ENCODE data around the gene LCE7A.

The LCE7A gene

DNA sequence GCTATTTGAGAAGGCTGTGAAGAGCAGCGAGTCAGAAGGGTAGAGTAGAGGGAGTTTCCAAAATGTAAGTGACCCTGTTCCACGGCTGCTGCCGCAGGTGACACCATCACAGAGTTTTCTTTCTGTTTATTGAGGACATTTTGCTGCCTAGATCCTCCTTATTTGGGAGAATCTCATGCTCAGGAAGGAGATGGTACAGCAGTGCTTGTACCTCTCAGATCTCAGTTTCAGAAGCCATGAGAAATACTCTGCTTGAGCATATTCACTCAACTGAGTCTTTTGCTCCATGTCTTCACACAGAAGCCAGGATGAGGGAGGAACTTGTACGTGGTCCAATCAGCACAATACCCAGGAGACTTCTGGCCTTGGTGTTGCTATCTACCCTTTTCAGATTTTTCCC lies 1.6 kb downstream of the LCE7A start:
- Histone ChIP-seq H3K4me1 (ENCODE audit: control insufficient read depth, insufficient read depth, low read length) (no peaks in the 10 kb centered on the region), H3K9ac (ENCODE audit: low read depth, low read length) (no peak overlapping the region), H3K9me3 (replicated peaks; ENCODE audit: low read length) (no peaks in the 10 kb centered on the region), H3K27me3 (ENCODE audit: control insufficient read depth, insufficient read depth, low read length) (no peaks in the 10 kb centered on the region), H3K36me3 (ENCODE audit: insufficient read depth, low read length) (no peaks in the 10 kb centered on the region), H3K4me2 (ENCODE audit: low read length) (no peak overlapping the region), H3K4me3 (ENCODE audit: low read length) (no peak overlapping the region)

GRCh38 chr1:152864443-152864842 lies 4.6 kb downstream of the LCE7A start:
- no peaks in the 10 kb centered on the region for H3K9me3 ChIP-seq (replicated peaks; ENCODE audit: low read length)
- no peak overlapping the region for H3K4me3 ChIP-seq (ENCODE audit: low read length)
- H3K9ac ChIP-seq (ENCODE audit: low read depth, low read length) = no peak overlapping the region
- no peaks in the 10 kb centered on the region for H3K27me3 ChIP-seq (ENCODE audit: control insufficient read depth, insufficient read depth, low read length)
- no peak overlapping the region for H3K4me2 ChIP-seq (ENCODE audit: low read length)
- H3K36me3 ChIP-seq (ENCODE audit: insufficient read depth, low read length) = no peaks in the 10 kb centered on the region
- no peaks in the 10 kb centered on the region for H3K4me1 ChIP-seq (ENCODE audit: control insufficient read depth, insufficient read depth, low read length)

- no peaks in the 10 kb centered on the region for H3K9me3 ChIP-seq (replicated peaks; ENCODE audit: low read length)
- H3K4me2 ChIP-seq (ENCODE audit: low read length) = no peak overlapping the region
- H3K4me1 ChIP-seq (ENCODE audit: control insufficient read depth, insufficient read depth, low read length) = no peaks in the 10 kb centered on the region
- H3K27me3 ChIP-seq (ENCODE audit: control insufficient read depth, insufficient read depth, low read length) = no peaks in the 10 kb centered on the region
- no peaks in the 10 kb centered on the region for H3K36me3 ChIP-seq (ENCODE audit: insufficient read depth, low read length)
- no peak overlapping the region for H3K4me3 ChIP-seq (ENCODE audit: low read length)
- no peak overlapping the region for H3K9ac ChIP-seq (ENCODE audit: low read depth, low read length)
These were observed 6.5 kb downstream of the LCE7A start for GRCh38 chr1:152866321-152866720.

GRCh38 chr1:152869808-152870419 lies 10.1 kb downstream of the LCE7A start:
- H3K9me3 ChIP-seq (replicated peaks; ENCODE audit: low read length) = no peaks in the 10 kb centered on the region
- peaks cover 11% of the 10 kb centered on the region for H3K4me1 ChIP-seq (ENCODE audit: control insufficient read depth, insufficient read depth, low read length)
- H3K36me3 ChIP-seq (ENCODE audit: insufficient read depth, low read length) = no peaks in the 10 kb centered on the region
- H3K9ac ChIP-seq (ENCODE audit: low read depth, low read length) = no peak overlapping the region
- H3K4me3 ChIP-seq (ENCODE audit: low read length) = no peak overlapping the region
- no peak overlapping the region for H3K4me2 ChIP-seq (ENCODE audit: low read length)
- H3K27me3 ChIP-seq (ENCODE audit: control insufficient read depth, insufficient read depth, low read length) = no peaks in the 10 kb centered on the region

DNA sequence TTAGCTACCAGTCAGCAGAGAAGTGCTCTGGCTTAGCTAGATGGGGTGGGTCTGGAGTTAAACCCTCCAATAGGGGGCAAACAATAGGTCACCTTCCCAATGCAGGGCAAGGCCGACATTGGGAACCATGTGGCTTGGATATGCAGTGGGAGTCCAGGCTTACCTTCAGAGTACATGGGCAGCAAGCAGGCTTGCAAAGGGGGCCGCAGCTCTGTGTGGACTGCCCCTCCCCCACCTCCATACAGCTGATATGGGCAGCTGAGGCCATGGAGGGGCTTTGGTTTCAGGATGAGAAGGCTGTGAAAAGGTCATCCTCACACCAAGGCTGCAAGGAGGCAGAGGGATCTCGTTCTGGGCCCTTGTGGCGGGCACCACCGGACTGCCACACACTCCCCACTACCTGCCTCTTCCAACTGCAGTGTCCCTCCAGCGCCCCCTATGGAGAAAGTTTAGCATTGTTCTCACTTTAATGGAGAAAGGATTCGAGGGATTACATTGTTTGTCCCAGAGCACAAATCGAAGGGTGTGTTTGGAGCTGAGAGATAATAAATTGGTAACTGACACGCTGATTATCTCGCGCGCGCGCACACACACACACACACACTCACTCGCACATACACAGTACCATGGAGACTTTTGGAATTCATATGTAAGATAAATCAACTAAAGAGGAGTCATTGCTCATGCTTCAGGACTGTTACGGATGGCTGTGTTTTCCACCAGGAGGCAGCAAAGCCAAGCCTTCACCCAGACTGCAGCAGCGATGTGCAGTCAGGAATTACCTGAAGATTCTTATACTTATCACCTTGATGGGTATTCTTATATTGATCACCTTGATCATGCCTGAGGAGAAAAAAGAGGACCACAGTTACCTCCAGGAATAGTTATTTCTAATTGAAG lies 11.3 kb downstream of the LCE7A start:
- peaks cover 11% of the 10 kb centered on the region for H3K4me1 ChIP-seq (ENCODE audit: control insufficient read depth, insufficient read depth, low read length)
- no peak overlapping the region for H3K9ac ChIP-seq (ENCODE audit: low read depth, low read length)
- H3K9me3 ChIP-seq (replicated peaks; ENCODE audit: low read length) = no peaks in the 10 kb centered on the region
- no peaks in the 10 kb centered on the region for H3K27me3 ChIP-seq (ENCODE audit: control insufficient read depth, insufficient read depth, low read length)
- no peak overlapping the region for H3K4me2 ChIP-seq (ENCODE audit: low read length)
- no peak overlapping the region for H3K4me3 ChIP-seq (ENCODE audit: low read length)
- H3K36me3 ChIP-seq (ENCODE audit: insufficient read depth, low read length) = no peaks in the 10 kb centered on the region

DNA sequence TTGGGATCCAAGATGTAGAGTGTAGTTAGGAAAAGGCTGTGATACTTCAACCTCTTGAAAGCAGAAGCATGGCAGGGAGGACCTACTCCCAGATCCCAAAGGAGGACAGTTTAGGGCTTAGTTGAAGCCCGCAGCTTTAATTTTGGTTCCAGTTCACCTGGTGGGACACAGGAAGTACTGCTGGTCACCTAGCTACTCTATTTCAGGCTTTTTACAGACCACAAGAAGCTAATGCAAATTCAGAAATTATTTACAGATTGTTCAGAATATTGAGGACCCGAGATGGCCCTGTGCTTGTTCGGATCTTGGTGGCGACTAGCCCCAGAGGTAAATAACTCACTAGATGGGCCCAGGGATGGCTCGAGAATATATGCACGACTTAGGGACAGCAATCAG lies 11.9 kb downstream of the LCE7A start:
- no peak overlapping the region for H3K4me3 ChIP-seq (ENCODE audit: low read length)
- no peak overlapping the region for H3K4me2 ChIP-seq (ENCODE audit: low read length)
- no peaks in the 10 kb centered on the region for H3K9me3 ChIP-seq (replicated peaks; ENCODE audit: low read length)
- no peak overlapping the region for H3K9ac ChIP-seq (ENCODE audit: low read depth, low read length)
- no peaks in the 10 kb centered on the region for H3K27me3 ChIP-seq (ENCODE audit: control insufficient read depth, insufficient read depth, low read length)
- no peaks in the 10 kb centered on the region for H3K36me3 ChIP-seq (ENCODE audit: insufficient read depth, low read length)
- H3K4me1 ChIP-seq (ENCODE audit: control insufficient read depth, insufficient read depth, low read length) = peaks cover 11% of the 10 kb centered on the region

DNA sequence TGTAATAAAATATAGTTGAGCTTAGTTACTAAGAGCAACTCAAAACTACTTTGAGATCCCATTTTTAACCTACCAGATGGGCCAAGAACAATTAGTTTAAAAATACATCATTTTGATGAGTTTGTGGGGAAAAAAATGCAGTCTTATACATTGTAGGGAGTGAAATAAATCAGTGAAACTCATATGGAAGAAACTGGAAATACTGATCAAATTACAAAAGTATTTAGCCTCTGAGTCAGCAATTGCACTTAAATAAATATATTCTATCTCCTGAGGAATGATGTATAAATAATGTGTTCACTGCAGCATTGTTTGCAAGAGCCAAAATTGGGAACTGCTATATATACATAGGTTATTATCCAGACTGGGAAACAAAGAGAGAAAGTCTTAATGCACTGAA lies 13.7 kb downstream of the LCE7A start:
- Histone ChIP-seq H3K9me3 (replicated peaks; ENCODE audit: low read length) (no peaks in the 10 kb centered on the region), H3K36me3 (ENCODE audit: insufficient read depth, low read length) (no peaks in the 10 kb centered on the region), H3K4me3 (ENCODE audit: low read length) (no peak overlapping the region), H3K4me1 (ENCODE audit: control insufficient read depth, insufficient read depth, low read length) (peaks cover 11% of the 10 kb centered on the region), H3K27me3 (ENCODE audit: control insufficient read depth, insufficient read depth, low read length) (no peaks in the 10 kb centered on the region), H3K9ac (ENCODE audit: low read depth, low read length) (no peak overlapping the region), H3K4me2 (ENCODE audit: low read length) (peak overlapping the region; percentile 35)

- Histone ChIP-seq H3K4me2 (ENCODE audit: low read length) (no peak overlapping the region), H3K4me3 (ENCODE audit: low read length) (no peak overlapping the region), H3K9me3 (replicated peaks; ENCODE audit: low read length) (no peaks in the 10 kb centered on the region)
These were observed 17.0 kb downstream of the LCE7A start for GRCh38 chr1:152876827-152877226.

GRCh38 chr1:152878042-152878441 lies 18.2 kb downstream of the LCE7A start, which contains the start of gene SMCP:
SMCP (plus strand) TSS chr1:152878322; CDS start chr1:152884423, 6,101 bp downstream.
- Histone ChIP-seq H3K4me1 (ENCODE audit: control insufficient read depth, insufficient read depth, low read length) (peaks cover 10% of the 10 kb centered on the region), H3K27me3 (ENCODE audit: control insufficient read depth, insufficient read depth, low read length) (no peaks in the 10 kb centered on the region), H3K4me2 (ENCODE audit: low read length) (no peak within 1 kb of the TSS), H3K9me3 (replicated peaks; ENCODE audit: low read length) (no peaks in the 10 kb centered on the region), H3K9ac (ENCODE audit: low read depth, low read length) (no peak within 1 kb of the TSS), H3K36me3 (ENCODE audit: insufficient read depth, low read length) (no peaks in the 10 kb centered on the region), H3K4me3 (ENCODE audit: low read length) (no peak within 1 kb of the TSS)

More at GRCh38 chr1:152876827-152877226, 17.0 kb downstream of the LCE7A start:
- no peaks in the 10 kb centered on the region for H3K36me3 ChIP-seq (ENCODE audit: insufficient read depth, low read length)
- H3K4me1 ChIP-seq (ENCODE audit: control insufficient read depth, insufficient read depth, low read length) = peaks cover 11% of the 10 kb centered on the region
- H3K9ac ChIP-seq (ENCODE audit: low read depth, low read length) = no peak overlapping the region
- H3K27me3 ChIP-seq (ENCODE audit: control insufficient read depth, insufficient read depth, low read length) = no peaks in the 10 kb centered on the region

DNA sequence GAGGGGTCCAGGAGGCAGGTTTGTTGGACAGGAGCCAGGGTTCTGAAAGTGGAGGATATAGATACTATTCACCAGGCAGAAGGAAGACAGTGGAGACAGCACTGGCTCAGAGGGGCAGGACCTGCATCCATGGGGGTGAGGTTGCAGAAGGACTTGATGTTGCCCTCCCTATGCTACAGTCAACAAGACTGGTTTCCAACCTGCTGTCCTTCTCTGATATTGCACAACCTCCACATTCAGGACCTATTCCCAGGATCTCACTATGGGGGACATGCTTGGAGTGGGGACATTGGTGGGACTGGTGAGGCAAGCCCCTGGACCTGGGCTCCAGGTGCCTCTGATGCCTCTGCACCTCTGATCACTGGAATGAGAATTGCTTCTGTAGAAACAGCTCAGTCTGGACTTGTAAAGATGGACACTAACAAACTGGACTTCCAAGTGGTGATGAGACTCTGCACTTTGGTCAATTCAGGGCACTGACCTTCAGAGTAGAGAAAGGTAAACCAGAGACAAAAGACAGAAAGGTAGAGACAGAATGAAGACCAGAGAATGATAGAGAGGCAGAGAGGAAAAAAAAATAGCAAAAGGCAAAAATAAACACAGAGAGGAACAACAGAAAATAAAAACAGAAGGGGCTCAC lies 19.9 kb downstream of the LCE7A start:
- Histone ChIP-seq H3K9me3 (replicated peaks; ENCODE audit: low read length) (no peaks in the 10 kb centered on the region), H3K4me3 (ENCODE audit: low read length) (no peak overlapping the region), H3K36me3 (ENCODE audit: insufficient read depth, low read length) (no peaks in the 10 kb centered on the region), H3K9ac (ENCODE audit: low read depth, low read length) (no peak overlapping the region), H3K27me3 (ENCODE audit: control insufficient read depth, insufficient read depth, low read length) (no peaks in the 10 kb centered on the region), H3K4me1 (ENCODE audit: control insufficient read depth, insufficient read depth, low read length) (peaks cover 10% of the 10 kb centered on the region), H3K4me2 (ENCODE audit: low read length) (no peak overlapping the region)

GRCh38 chr1:152880316-152880715 lies 20.5 kb downstream of the LCE7A start:
- Histone ChIP-seq H3K27me3 (ENCODE audit: control insufficient read depth, insufficient read depth, low read length) (no peaks in the 10 kb centered on the region), H3K36me3 (ENCODE audit: insufficient read depth, low read length) (no peaks in the 10 kb centered on the region), H3K9ac (ENCODE audit: low read depth, low read length) (no peak overlapping the region), H3K4me2 (ENCODE audit: low read length) (no peak overlapping the region), H3K4me3 (ENCODE audit: low read length) (no peak overlapping the region), H3K9me3 (replicated peaks; ENCODE audit: low read length) (no peaks in the 10 kb centered on the region), H3K4me1 (ENCODE audit: control insufficient read depth, insufficient read depth, low read length) (peaks cover 14% of the 10 kb centered on the region)
